SK-N-SH (cell line): ENCODE results near the gene MAPKBP1.

ENCODE experiments used
- CTCF ChIP-seq: fragments of 200-600 bp; sonication (generic); IDR thresholded peaks from 2 replicates; pipeline ENCODE4 v1.6.1; 2017; ENCODE audit warnings: antibody characterized with exemption, mild to moderate bottlenecking, moderate library complexity
- ELF1 ChIP-seq: IDR thresholded peaks from 2 replicates; pipeline ENCODE4 v1.4.0; 2012
- EP300 ChIP-seq, 2 experiments: IDR thresholded peaks; 2 replicates each; pipeline versions ENCODE4 v1.4.0 to v1.6.1; 2012; ENCODE audit warnings: borderline replicate concordance in 1 of 2, low read depth in 1 of 2, low read length in 1 of 2
- GATA2 ChIP-seq: sonication (generic); formaldehyde crosslinking; IDR thresholded peaks from 2 replicates; pipeline ENCODE4 v1.5.0; 2020; ENCODE audit warnings: mild to moderate bottlenecking, missing genetic modification reagents
- MXI1 ChIP-seq: IDR thresholded peaks from 2 replicates; pipeline ENCODE4 v1.6.1; 2012; ENCODE audit warnings: mild to moderate bottlenecking, low read depth, low read length, improper control_type of control experiment
- POLR2AphosphoS5 ChIP-seq: IDR thresholded peaks from 2 replicates; pipeline ENCODE4 v1.6.1; 2012; ENCODE audit warnings: low read depth, low read length
- REST ChIP-seq: IDR thresholded peaks from 2 replicates; pipeline ENCODE4 v1.6.1; 2012; ENCODE audit warnings: mild to moderate bottlenecking, low read depth, low read length, moderate library complexity
- RFX5 ChIP-seq: IDR thresholded peaks from 2 replicates; pipeline ENCODE4 v1.6.1; 2012; ENCODE audit warnings: mild to moderate bottlenecking, improper control_type of control experiment, low read length
- SMC3 ChIP-seq: IDR thresholded peaks from 2 replicates; pipeline ENCODE4 v1.6.1; 2012; ENCODE audit warnings: low read depth, low read length, improper control_type of control experiment
- YY1 ChIP-seq: IDR thresholded peaks from 2 replicates; pipeline ENCODE4 v1.4.0; 2012; ENCODE audit warnings: low read depth, mild to moderate bottlenecking

- TF ChIP-seq EP300 (IDR thresholded peaks at IDR 0.05; ENCODE audit: borderline replicate concordance in 1 of 2, low read depth in 1 of 2, low read length in 1 of 2) (no peak), MXI1 (no peak), POLR2AphosphoS5 (no peak), RFX5 (no peak), CTCF (no peak), GATA2 (CRISPR knock-in tag) (no peak), SMC3 (no peak), REST (no peak), YY1 (no peak), ELF1 (no peak)
These were observed 53.1 kb downstream of the MAPKBP1 start for GRCh38 chr15:41827290-41827879.
